GM19328 (cell line): ENCODE results near the gene BORCS8.

Experiments used
- ATAC-seq: cut with Tn5 transposase; IDR thresholded peaks from one replicate; pipeline ENCODE4 v1.9.1; 2021; ENCODE audit warnings: mild to moderate bottlenecking, moderate library complexity; ENCODE audit not compliant: unreplicated experiment

The BORCS8 gene

GRCh38 chr19:19214892-19215291 is 22.9 kb upstream of the BORCS8 start:
- no peak for ATAC-seq

DNA sequence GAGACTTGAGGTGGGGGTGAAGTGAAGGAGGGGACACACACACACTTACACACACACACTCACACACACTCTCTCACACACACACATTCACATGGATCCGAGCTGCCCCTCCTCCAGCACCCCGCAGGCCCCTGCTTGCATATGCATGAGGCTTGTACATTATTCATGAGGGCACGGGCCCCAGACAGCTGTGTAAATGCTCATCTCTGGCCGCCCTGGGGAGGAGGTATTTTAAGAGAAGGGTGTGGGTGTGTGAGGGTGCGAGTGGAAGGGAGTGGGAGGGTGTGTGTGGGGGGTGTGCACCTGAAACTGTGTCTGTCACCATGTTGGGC is 22.2 kb upstream of the BORCS8 start:
- no peak for ATAC-seq

DNA sequence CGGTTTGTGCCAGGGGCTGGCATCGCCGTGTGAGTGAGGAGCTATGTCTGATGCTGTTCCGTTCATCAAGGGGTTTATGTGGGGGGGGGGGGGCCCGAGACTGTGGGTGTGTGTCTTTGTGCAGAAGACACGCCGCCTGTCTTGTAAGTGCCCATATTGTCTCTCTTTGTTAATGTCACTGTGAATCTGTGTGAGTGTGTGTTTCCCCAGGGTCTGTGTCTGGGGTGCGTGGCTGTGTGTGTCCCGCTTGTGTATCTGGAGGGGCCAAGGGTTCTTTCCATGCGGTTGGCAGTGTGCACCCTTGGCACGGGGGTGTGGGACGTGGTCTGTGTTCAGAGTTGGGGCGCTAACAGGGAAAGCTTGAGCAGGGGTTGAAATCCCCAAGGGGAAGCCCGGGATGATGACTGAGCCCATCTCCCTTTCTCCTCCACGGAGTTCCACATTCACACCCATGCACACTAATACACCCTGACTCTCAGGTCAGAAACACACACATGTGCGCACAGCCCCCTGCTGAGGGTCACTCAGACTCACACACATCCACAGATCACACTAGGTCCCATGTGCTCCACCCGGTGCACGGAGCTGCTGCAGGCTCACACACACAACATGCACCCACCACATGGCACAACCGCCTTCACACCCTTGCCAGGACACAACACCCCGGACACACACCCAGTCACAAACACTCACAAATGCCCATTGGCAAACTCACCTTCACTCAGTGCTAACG is 21.6 kb upstream of the BORCS8 start:
- no peak for ATAC-seq

DNA sequence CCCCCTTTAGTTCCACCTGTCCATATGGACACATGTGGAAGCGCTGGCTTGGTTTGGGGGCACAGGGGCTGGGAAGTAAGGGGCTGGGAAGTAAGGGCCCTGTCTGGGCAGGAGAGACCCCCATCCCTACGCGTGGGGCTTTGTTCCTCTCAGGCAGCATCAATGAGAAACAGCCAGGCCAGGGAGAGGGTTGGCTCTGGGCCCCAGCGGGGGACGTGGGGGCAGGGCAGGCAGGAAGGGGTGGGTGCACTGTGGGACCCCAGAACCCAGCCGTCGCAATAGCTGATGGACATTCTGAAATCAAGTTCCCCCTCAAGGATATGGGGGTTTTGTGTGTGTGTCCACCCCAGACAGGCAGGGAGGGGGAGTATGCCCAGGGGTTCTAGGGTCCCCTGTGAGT is 21.0 kb upstream of the BORCS8 start:
- ATAC-seq: no peak

DNA sequence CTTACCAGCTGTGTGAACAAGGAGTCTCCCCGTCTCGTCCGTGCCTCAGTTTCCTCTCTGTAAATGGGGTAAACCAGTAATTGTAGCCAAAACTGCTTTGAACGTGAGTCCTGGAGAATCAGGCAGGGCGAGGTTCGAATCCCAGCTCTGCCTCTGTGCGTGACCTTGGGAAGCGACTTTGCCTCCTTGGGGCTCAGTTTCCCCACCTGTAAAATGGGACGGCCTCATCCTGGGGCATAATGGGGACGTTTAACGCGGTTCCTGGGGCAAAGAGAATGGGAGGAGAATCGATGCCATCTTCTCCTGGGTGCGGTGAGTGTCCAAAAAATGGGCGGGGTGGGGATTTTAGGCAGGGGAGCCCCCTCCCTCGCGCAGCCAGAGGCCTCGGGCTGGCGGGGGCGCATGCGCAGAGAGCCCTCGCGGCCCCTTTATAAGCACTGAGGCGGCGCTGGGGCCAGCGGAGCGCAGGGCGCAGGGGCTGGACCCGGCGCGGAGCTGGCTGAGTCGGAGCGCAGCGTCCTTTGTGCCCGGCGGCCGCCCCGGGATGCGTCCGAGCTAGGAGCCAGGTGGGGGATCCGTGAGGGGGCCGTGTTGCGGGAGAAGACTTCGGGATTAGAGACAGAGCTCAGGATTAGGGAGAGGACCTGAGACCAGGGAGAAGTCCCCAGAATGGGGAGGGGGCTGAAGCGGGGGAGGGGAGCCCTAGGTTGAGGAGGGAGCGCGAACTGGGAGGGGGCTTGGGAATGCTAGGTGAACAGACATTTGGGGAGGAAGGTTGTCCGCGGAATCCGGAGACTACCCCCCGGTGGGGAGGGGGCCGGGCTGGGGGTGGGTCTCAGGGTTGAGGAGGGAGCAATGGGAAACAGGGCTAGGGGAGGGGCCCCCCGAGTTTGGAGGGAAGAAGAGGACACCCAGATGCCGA is 19.8 kb upstream of the BORCS8 start, which contains the start of gene NCAN:
Gene NCAN (plus strand): TSS at position 460 of the 922 bp plus-strand sequence. CDS start 4,996 bp downstream, outside the sequence.
- ATAC-seq: no peak

GRCh38 chr19:19209372-19209771 is 17.4 kb upstream of the BORCS8 start:
- ATAC-seq: no peak

DNA sequence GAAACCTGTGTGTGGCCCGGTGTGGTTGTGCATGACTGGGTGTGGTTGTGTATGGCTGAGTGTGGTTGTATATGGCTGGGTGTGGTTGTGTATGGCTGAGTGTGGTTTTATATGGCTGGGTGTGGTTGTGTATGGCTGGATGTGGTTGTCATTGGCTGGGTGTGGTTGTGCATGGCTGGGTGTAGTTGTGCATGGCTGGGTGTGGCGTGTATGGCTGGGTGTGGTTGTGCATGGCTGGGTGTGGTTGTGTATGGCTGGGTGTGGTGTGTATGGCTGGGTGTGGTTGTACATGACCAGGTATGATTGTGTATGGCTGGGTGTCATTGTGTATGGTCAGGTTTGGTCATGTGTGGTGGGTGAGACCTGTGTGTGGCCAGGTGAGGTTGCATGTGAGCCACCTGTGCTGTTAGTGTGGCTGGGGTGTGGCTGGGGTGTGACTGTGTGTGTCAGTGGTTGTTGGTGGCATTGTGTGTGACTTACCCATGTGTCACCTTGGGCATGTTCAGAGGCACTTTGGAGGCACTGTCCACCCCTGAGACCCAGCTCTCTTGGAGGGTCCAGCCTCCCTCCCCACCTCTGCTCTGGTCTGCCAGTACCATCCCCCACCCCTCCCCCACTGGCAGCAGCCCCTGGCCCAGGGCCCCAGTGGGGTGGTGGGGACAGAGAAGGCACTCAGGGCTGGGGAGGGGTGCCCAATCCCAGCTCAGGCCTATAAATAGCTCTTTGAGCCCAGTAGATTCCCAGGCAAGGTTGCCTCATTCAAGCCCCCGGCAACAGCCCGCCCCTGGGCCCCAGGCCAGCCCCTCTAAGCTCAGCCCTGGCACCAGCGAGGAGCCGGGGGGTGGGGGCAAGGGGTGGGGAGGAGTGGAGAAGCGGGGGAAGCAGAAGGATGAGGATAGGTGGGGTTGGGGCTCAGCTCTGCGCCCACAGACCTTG is 16.0 kb upstream of the BORCS8 start:
- no peak for ATAC-seq

- ATAC-seq: no peak
These were observed 15.0 kb upstream of the BORCS8 start for GRCh38 chr19:19206938-19207337.

DNA sequence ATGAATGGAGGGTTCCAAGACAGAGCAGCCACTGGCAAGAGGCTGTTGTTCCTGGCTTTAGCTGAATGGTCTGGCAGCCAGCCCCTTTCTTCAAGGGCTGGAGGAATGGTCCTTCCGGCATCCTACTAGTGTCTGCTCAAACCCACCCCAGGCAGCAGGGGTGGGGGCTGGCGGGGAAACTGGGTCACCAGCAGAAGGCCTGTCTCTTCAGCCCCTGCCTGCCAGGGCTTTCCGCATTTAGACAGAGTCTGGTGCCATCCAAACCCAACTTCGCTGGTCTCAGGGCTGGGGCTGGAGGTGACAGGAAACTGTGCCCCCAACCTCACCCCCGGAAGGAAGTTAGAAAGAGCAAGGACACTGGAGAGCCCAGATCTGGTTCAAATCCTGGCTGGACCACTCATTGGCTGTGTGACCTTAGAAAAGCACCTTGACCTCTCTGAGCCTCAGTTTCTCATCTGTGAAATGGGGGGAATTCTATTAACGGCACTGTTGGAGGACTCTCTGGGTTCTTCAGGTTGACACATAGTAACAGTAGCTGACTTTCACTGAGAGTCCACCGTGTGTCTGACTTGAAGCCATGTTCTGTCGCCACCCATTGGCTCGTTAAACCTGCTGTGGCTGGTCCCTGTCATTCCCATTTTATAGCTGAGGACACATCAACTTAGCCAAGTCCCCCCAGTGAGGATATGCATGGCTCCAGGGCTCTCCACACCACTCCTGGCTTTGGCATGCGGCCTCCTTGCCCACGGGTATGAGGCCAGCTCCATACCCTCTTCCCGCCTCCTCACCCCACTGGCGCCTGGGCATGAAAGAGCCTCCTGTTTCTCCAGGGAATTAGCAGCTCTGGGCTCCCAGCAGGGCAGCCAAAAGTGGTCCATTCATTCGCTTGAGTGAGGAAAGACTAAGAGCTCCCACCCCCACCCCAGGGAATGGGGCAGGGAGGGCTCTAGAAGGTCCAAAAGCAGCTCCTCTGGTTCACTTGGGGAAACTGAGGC is 13.8 kb upstream of the BORCS8 start:
- no peak for ATAC-seq

GRCh38 chr19:19204181-19204580 is 12.2 kb upstream of the BORCS8 start:
- no peak for ATAC-seq

GRCh38 chr19:19203012-19203856 is 11.3 kb upstream of the BORCS8 start, which contains the start of gene NR2C2AP:
Gene NR2C2AP (minus strand): TSS chr19:19203414. CDS start chr19:19203060, 354 bp downstream.
- peak; percentile 80 for ATAC-seq

- no peak for ATAC-seq
These were observed 10.7 kb upstream of the BORCS8 start for GRCh38 chr19:19202707-19203011.

DNA sequence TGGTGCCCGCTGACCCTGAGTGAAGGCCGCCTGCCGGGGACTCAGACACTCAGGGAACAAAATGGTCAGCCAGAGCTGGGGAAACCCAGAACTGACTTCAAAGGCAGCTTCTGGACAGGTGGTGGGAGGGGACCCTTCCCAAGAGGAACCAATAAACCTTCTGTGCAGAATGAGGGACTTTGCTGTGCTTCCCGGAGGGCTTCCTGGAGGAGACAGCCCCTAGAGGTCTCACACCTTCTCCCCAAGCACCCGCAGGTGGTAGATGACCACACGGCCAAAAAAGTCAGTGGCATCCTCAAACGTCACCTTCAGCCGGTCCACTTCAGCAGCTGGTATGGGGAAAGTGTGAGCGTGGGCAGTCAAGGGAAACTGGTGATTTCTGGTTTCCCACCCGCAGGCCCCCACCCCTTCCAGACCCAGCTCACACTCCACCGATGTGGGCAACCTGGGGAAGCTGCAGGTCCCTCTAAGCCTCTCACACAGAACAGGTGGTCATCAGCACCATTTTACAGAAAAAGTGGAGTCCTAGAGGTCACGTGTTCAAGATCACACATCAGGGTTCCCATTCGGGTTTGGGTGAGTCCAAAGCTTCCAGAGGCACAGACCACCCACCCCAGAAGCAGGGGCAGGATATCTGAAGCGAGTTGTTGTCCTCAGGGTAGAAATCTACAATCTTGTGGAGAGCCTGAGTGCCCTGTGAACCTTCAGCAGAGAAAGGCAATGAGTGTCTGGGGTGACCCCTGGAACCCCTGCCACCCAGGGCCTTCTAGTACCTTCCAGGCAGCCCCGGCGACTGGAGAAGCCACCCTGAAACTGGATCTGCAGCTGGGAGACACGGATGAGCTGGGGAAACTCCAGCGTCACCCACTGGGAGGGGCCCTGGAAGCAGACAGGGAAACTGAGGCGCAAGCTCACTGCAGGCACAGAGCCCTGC is 10.0 kb upstream of the BORCS8 start:
- ATAC-seq: no peak

- no peak for ATAC-seq
These were observed 2.0 kb upstream of the BORCS8 start for GRCh38 chr19:19193926-19194325.

GRCh38 chr19:19192910-19193423 is 1.0 kb upstream of the BORCS8 start:
- no peak for ATAC-seq

DNA sequence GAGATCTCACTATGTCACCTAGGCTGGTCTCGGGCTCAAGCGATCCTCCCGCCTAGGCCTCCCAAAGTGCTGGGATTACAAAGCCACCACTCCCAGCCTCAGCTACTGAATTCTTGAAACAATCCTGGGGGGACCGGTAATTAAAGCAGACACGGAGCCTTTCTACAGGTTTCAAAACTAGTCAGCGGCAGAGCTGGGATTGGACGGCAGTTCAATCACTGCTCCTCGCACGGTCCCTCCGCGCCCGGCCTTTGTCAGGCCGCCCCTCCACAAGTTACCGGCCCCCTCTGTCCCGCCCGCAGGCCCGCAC is 229 bp downstream of the BORCS8 start:
- ATAC-seq: no peak

- ATAC-seq: no peak
These were observed 5.2 kb downstream of the BORCS8 start for GRCh38 chr19:19186742-19187141.
